Mucosa of stomach (tissue), 1 donor: Measurements from ENCODE around the gene COP1.

Experiments
- H3K27me3 ChIP-seq: one replicate; pipeline ENCODE4 v1.7.0; 2013; ENCODE audit warnings: mild to moderate bottlenecking, low read length; ENCODE audit not compliant: control insufficient read depth, insufficient read depth
- H3K36me3 ChIP-seq: one replicate; pipeline ENCODE4 v1.7.0; 2013; ENCODE audit warnings: low read length; ENCODE audit not compliant: control insufficient read depth, insufficient read depth
- H3K4me1 ChIP-seq: one replicate; pipeline ENCODE4 v1.7.0; 2013; ENCODE audit warnings: mild to moderate bottlenecking, low read length; ENCODE audit not compliant: control insufficient read depth, insufficient read depth
- H3K4me3 ChIP-seq: one replicate; pipeline ENCODE4 v1.7.0; 2013; ENCODE audit warnings: low read length
- H3K9ac ChIP-seq: one replicate; pipeline ENCODE4 v1.7.0; 2013; ENCODE audit warnings: mild to moderate bottlenecking, low read length, moderate library complexity
- H3K9me3 ChIP-seq: one replicate; pipeline ENCODE4 v1.7.0; 2013; ENCODE audit warnings: mild to moderate bottlenecking, low read length, moderate library complexity; ENCODE audit not compliant: control insufficient read depth
- donor health status: Pancreatic carcinoma.

Gene COP1

GRCh38 chr1:176157995-176158394 lies 49.1 kb downstream of the COP1 start:
- no peaks in the 10 kb centered on the region for H3K36me3 ChIP-seq
- peaks cover 5% of the 10 kb centered on the region for H3K9me3 ChIP-seq
- no peak overlapping the region for H3K4me3 ChIP-seq
- H3K4me1 ChIP-seq, result no peaks in the 10 kb centered on the region
- no peaks in the 10 kb centered on the region for H3K27me3 ChIP-seq
- H3K9ac ChIP-seq, result no peak overlapping the region

GRCh38 chr1:176149939-176150807 lies 56.9 kb downstream of the COP1 start:
- Histone ChIP-seq H3K4me1 (no peaks in the 10 kb centered on the region), H3K9ac (no peak overlapping the region), H3K27me3 (no peaks in the 10 kb centered on the region), H3K36me3 (no peaks in the 10 kb centered on the region), H3K9me3 (no peaks in the 10 kb centered on the region), H3K4me3 (no peak overlapping the region)

- Histone ChIP-seq H3K9ac (no peak overlapping the region), H3K4me3 (no peak overlapping the region), H3K27me3 (no peaks in the 10 kb centered on the region), H3K4me1 (no peaks in the 10 kb centered on the region), H3K9me3 (no peaks in the 10 kb centered on the region), H3K36me3 (no peaks in the 10 kb centered on the region)
Observed at GRCh38 chr1:176144526-176144925, 62.6 kb downstream of the COP1 start.

GRCh38 chr1:176142973-176143372 lies 64.1 kb downstream of the COP1 start:
- H3K27me3 ChIP-seq, result no peaks in the 10 kb centered on the region

GRCh38 chr1:176141449-176141848 lies 65.6 kb downstream of the COP1 start:
- H3K36me3 ChIP-seq, result no peaks in the 10 kb centered on the region
- no peak overlapping the region for H3K9ac ChIP-seq
- no peaks in the 10 kb centered on the region for H3K9me3 ChIP-seq
- peaks cover 7% of the 10 kb centered on the region for H3K4me1 ChIP-seq
- no peak overlapping the region for H3K4me3 ChIP-seq
- no peaks in the 10 kb centered on the region for H3K27me3 ChIP-seq

More at GRCh38 chr1:176142973-176143372, 64.1 kb downstream of the COP1 start:
- Histone ChIP-seq H3K9me3 (no peaks in the 10 kb centered on the region), H3K36me3 (no peaks in the 10 kb centered on the region), H3K9ac (no peak overlapping the region), H3K4me1 (peaks cover 3% of the 10 kb centered on the region), H3K4me3 (no peak overlapping the region)

GRCh38 chr1:176136891-176137290 lies 70.2 kb downstream of the COP1 start:
- H3K9ac ChIP-seq, result no peak overlapping the region
- no peaks in the 10 kb centered on the region for H3K9me3 ChIP-seq
- no peaks in the 10 kb centered on the region for H3K36me3 ChIP-seq
- H3K27me3 ChIP-seq, result no peaks in the 10 kb centered on the region
- H3K4me3 ChIP-seq, result no peak overlapping the region
- peaks cover 7% of the 10 kb centered on the region for H3K4me1 ChIP-seq

- Histone ChIP-seq H3K9me3 (no peaks in the 10 kb centered on the region), H3K9ac (no peak overlapping the region), H3K36me3 (no peaks in the 10 kb centered on the region), H3K4me3 (no peak overlapping the region), H3K4me1 (peaks cover 7% of the 10 kb centered on the region), H3K27me3 (no peaks in the 10 kb centered on the region)
Observed at GRCh38 chr1:176134666-176135065, 72.4 kb downstream of the COP1 start.

GRCh38 chr1:176122282-176122681 lies 84.8 kb downstream of the COP1 start:
- Histone ChIP-seq H3K27me3 (no peaks in the 10 kb centered on the region), H3K9ac (no peak overlapping the region), H3K9me3 (no peaks in the 10 kb centered on the region), H3K36me3 (no peaks in the 10 kb centered on the region), H3K4me1 (no peaks in the 10 kb centered on the region), H3K4me3 (no peak overlapping the region)

GRCh38 chr1:176119549-176119948 lies 87.5 kb downstream of the COP1 start:
- H3K4me3 ChIP-seq, result no peak overlapping the region
- no peak overlapping the region for H3K9ac ChIP-seq
- no peaks in the 10 kb centered on the region for H3K27me3 ChIP-seq
- H3K9me3 ChIP-seq, result no peaks in the 10 kb centered on the region
- no peaks in the 10 kb centered on the region for H3K4me1 ChIP-seq
- H3K36me3 ChIP-seq, result no peaks in the 10 kb centered on the region

GRCh38 chr1:176118985-176119384 lies 88.1 kb downstream of the COP1 start:
- H3K27me3 ChIP-seq, result no peaks in the 10 kb centered on the region
- H3K36me3 ChIP-seq, result no peaks in the 10 kb centered on the region
- H3K4me1 ChIP-seq, result no peaks in the 10 kb centered on the region
- no peak overlapping the region for H3K9ac ChIP-seq
- H3K4me3 ChIP-seq, result no peak overlapping the region
- H3K9me3 ChIP-seq, result no peaks in the 10 kb centered on the region

- Histone ChIP-seq H3K9ac (no peak overlapping the region), H3K4me1 (no peaks in the 10 kb centered on the region), H3K36me3 (no peaks in the 10 kb centered on the region), H3K4me3 (no peak overlapping the region), H3K9me3 (no peaks in the 10 kb centered on the region), H3K27me3 (no peaks in the 10 kb centered on the region)
Observed at GRCh38 chr1:176111835-176112234, 95.3 kb downstream of the COP1 start.

GRCh38 chr1:176110203-176110602 lies 96.9 kb downstream of the COP1 start:
- Histone ChIP-seq H3K4me1 (no peaks in the 10 kb centered on the region), H3K36me3 (no peaks in the 10 kb centered on the region), H3K27me3 (no peaks in the 10 kb centered on the region), H3K9ac (no peak overlapping the region), H3K9me3 (no peaks in the 10 kb centered on the region), H3K4me3 (no peak overlapping the region)
